HEK293 (cell line): Measurements from ENCODE around the gene TOMM5.

Experiments
- MYNN ChIP-seq: fragments of 450-650 bp; formaldehyde crosslinking; IDR thresholded peaks from 2 replicates; pipeline ENCODE4 v1.5.1; 2016; ENCODE audit warnings: missing biosample characterization, missing genetic modification characterization, borderline replicate concordance
- YY1 ChIP-seq: fragments of 450-650 bp; formaldehyde crosslinking; IDR thresholded peaks from 2 replicates; pipeline ENCODE4 v1.5.1; 2018; ENCODE audit warnings: missing biosample characterization, missing genetic modification characterization
- ZBTB21 ChIP-seq: fragments of 450-650 bp; formaldehyde crosslinking; IDR thresholded peaks from 2 replicates; pipeline ENCODE4 v1.5.1; 2017; ENCODE audit warnings: missing biosample characterization, missing genetic modification characterization
- ZFP69B ChIP-seq: fragments of 450-650 bp; formaldehyde crosslinking; IDR thresholded peaks from 2 replicates; pipeline ENCODE4 v1.5.1; 2016; ENCODE audit warnings: missing biosample characterization, missing genetic modification characterization
- ZNF114 ChIP-seq: fragments of 450-650 bp; formaldehyde crosslinking; IDR thresholded peaks from 2 replicates; pipeline ENCODE4 v1.5.0; 2017; ENCODE audit warnings: missing biosample characterization, missing genetic modification characterization
- ZNF169 ChIP-seq: fragments of 450-650 bp; formaldehyde crosslinking; IDR thresholded peaks from 2 replicates; pipeline ENCODE4 v1.5.1; 2016; ENCODE audit warnings: missing biosample characterization, missing genetic modification characterization
- ZNF23 ChIP-seq: fragments of 450-650 bp; formaldehyde crosslinking; IDR thresholded peaks from 2 replicates; pipeline ENCODE4 v1.5.1; 2016; ENCODE audit warnings: missing biosample characterization, missing genetic modification characterization, borderline replicate concordance
- ZNF670 ChIP-seq: fragments of 450-650 bp; formaldehyde crosslinking; IDR thresholded peaks from 2 replicates; pipeline ENCODE4 v1.5.1; 2016; ENCODE audit warnings: missing biosample characterization, missing genetic modification characterization, low read depth
- ZNF776 ChIP-seq: fragments of 450-650 bp; formaldehyde crosslinking; IDR thresholded peaks from 2 replicates; pipeline ENCODE4 v1.5.0; 2017; ENCODE audit warnings: missing biosample characterization, missing genetic modification characterization, borderline replicate concordance
- ZSCAN23 ChIP-seq: fragments of 450-650 bp; formaldehyde crosslinking; IDR thresholded peaks from 2 replicates; pipeline ENCODE4 v1.5.1; 2016; ENCODE audit warnings: missing biosample characterization, missing genetic modification characterization
- TF ChIP-seq, protein P1 (sequence below): fragments of 450-650 bp; formaldehyde crosslinking; IDR thresholded peaks from 2 replicates; pipeline ENCODE4 v1.5.1; 2016; ENCODE audit warnings: missing biosample characterization, missing genetic modification characterization
- TF ChIP-seq, protein P2 (sequence below): fragments of 450-650 bp; formaldehyde crosslinking; conservative IDR thresholded peaks from 2 replicates; pipeline ENCODE4 v1.5.1; 2016; ENCODE audit warnings: low read depth, missing biosample characterization, missing genetic modification characterization
- TF ChIP-seq, protein P3 (sequence below): fragments of 450-650 bp; formaldehyde crosslinking; IDR thresholded peaks from 2 replicates; pipeline ENCODE4 v1.5.1; 2016; ENCODE audit warnings: missing biosample characterization, missing genetic modification characterization
- TF ChIP-seq, protein P4 (sequence below): fragments of 450-650 bp; formaldehyde crosslinking; IDR thresholded peaks from 2 replicates; pipeline ENCODE4 v1.5.1; 2016; ENCODE audit warnings: missing biosample characterization, missing genetic modification characterization

DNA sequence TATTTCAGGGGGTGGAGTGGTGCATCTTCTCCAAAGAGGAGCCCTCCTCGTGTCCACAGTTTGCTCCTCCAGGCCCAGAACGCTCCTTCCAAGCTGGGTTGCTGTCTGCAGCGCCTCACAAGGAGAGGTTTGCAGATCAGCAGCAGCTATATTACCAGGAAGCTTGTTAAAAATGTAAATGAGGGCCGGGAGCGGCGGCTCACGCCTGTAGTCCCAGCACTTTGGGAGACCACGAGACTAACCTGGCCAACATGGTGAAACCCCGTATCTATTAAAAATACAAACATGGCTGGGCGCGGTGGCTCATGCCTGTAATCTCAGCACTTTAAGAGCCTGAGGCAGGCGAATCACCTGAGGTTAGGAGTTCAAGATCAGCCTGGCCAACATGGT, 33.4 kb upstream of the TOMM5 start:
- TF ChIP-seq, protein P1, sequence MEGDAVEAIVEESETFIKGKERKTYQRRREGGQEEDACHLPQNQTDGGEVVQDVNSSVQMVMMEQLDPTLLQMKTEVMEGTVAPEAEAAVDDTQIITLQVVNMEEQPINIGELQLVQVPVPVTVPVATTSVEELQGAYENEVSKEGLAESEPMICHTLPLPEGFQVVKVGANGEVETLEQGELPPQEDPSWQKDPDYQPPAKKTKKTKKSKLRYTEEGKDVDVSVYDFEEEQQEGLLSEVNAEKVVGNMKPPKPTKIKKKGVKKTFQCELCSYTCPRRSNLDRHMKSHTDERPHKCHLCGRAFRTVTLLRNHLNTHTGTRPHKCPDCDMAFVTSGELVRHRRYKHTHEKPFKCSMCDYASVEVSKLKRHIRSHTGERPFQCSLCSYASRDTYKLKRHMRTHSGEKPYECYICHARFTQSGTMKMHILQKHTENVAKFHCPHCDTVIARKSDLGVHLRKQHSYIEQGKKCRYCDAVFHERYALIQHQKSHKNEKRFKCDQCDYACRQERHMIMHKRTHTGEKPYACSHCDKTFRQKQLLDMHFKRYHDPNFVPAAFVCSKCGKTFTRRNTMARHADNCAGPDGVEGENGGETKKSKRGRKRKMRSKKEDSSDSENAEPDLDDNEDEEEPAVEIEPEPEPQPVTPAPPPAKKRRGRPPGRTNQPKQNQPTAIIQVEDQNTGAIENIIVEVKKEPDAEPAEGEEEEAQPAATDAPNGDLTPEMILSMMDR (tag by site-specific recombination), result no peak
- TF ChIP-seq ZNF670 (tag by site-specific recombination) (no peak), YY1 (tag by site-specific recombination) (no peak), ZNF23 (tag by site-specific recombination) (no peak), MYNN (tag by site-specific recombination) (no peak), ZBTB21 (no peak), ZSCAN23 (no peak), ZFP69B (tag by site-specific recombination) (no peak), ZNF169 (no peak), ZNF114 (tag by site-specific recombination) (no peak), ZNF776 (tag by site-specific recombination) (no peak)
- TF ChIP-seq, protein P2, sequence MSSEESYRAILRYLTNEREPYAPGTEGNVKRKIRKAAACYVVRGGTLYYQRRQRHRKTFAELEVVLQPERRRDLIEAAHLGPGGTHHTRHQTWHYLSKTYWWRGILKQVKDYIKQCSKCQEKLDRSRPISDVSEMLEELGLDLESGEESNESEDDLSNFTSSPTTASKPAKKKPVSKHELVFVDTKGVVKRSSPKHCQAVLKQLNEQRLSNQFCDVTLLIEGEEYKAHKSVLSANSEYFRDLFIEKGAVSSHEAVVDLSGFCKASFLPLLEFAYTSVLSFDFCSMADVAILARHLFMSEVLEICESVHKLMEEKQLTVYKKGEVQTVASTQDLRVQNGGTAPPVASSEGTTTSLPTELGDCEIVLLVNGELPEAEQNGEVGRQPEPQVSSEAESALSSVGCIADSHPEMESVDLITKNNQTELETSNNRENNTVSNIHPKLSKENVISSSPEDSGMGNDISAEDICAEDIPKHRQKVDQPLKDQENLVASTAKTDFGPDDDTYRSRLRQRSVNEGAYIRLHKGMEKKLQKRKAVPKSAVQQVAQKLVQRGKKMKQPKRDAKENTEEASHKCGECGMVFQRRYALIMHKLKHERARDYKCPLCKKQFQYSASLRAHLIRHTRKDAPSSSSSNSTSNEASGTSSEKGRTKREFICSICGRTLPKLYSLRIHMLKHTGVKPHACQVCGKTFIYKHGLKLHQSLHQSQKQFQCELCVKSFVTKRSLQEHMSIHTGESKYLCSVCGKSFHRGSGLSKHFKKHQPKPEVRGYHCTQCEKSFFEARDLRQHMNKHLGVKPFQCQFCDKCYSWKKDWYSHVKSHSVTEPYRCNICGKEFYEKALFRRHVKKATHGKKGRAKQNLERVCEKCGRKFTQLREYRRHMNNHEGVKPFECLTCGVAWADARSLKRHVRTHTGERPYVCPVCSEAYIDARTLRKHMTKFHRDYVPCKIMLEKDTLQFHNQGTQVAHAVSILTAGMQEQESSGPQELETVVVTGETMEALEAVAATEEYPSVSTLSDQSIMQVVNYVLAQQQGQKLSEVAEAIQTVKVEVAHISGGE (tag by site-specific recombination), result no peak
- TF ChIP-seq, protein P3, sequence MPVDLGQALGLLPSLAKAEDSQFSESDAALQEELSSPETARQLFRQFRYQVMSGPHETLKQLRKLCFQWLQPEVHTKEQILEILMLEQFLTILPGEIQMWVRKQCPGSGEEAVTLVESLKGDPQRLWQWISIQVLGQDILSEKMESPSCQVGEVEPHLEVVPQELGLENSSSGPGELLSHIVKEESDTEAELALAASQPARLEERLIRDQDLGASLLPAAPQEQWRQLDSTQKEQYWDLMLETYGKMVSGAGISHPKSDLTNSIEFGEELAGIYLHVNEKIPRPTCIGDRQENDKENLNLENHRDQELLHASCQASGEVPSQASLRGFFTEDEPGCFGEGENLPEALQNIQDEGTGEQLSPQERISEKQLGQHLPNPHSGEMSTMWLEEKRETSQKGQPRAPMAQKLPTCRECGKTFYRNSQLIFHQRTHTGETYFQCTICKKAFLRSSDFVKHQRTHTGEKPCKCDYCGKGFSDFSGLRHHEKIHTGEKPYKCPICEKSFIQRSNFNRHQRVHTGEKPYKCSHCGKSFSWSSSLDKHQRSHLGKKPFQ (tag by site-specific recombination), result no peak
- TF ChIP-seq, protein P4, sequence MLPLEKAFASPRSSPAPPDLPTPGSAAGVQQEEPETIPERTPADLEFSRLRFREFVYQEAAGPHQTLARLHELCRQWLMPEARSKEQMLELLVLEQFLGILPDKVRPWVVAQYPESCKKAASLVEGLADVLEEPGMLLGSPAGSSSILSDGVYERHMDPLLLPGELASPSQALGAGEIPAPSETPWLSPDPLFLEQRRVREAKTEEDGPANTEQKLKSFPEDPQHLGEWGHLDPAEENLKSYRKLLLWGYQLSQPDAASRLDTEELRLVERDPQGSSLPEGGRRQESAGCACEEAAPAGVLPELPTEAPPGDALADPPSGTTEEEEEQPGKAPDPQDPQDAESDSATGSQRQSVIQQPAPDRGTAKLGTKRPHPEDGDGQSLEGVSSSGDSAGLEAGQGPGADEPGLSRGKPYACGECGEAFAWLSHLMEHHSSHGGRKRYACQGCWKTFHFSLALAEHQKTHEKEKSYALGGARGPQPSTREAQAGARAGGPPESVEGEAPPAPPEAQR (tag by site-specific recombination), result no peak
